Loucy (cell line): ENCODE results near the gene IL17C.

ENCODE experiments used
- H2AFZ ChIP-seq: fragments of 200-600 bp; sonication (generic); 2 replicates; pipeline ENCODE4 v1.6.0; 2016; ENCODE audit warnings: antibody characterized with exemption, mild to moderate bottlenecking, low read length, moderate library complexity
- H3F3A ChIP-seq: fragments of 200-600 bp; 2 replicates; pipeline ENCODE4 v1.6.0; 2016; ENCODE audit warnings: antibody characterized with exemption, low read depth, mild to moderate bottlenecking
- H3K27me3 ChIP-seq: fragments of 200-600 bp; sonication (generic); 2 replicates; pipeline ENCODE4 v1.6.1; 2014; ENCODE audit warnings: low read length, mild to moderate bottlenecking; ENCODE audit not compliant: insufficient read depth, poor library complexity, severe bottlenecking
- H3K36me3 ChIP-seq: fragments of 200-600 bp; sonication (generic); 2 replicates; pipeline ENCODE4 v1.6.1; 2016; ENCODE audit warnings: low read length; ENCODE audit not compliant: insufficient read depth
- H3K4me1 ChIP-seq: fragments of 200-600 bp; sonication (generic); 2 replicates; pipeline ENCODE4 v1.5.1; 2014; ENCODE audit warnings: low read length, mild to moderate bottlenecking; ENCODE audit not compliant: insufficient read depth, poor library complexity, severe bottlenecking
- H3K4me2 ChIP-seq: fragments of 200-600 bp; sonication (generic); 2 replicates; pipeline ENCODE4 v1.6.0; 2014; ENCODE audit warnings: antibody characterized with exemption, low read length, low read depth, mild to moderate bottlenecking; ENCODE audit not compliant: poor library complexity, severe bottlenecking
- H3K4me3 ChIP-seq: fragments of 200-600 bp; sonication (generic); 2 replicates; pipeline ENCODE4 v1.5.1; 2014; ENCODE audit warnings: low read length, mild to moderate bottlenecking, mixed read lengths; ENCODE audit not compliant: poor library complexity, severe bottlenecking
- H3K79me2 ChIP-seq: fragments of 200-600 bp; sonication (generic); 2 replicates; pipeline ENCODE4 v1.6.1; 2014; ENCODE audit warnings: low read length; ENCODE audit not compliant: insufficient read depth
- H3K9ac ChIP-seq: fragments of 200-600 bp; sonication (generic); 2 replicates; pipeline ENCODE4 v1.6.0; 2014; ENCODE audit warnings: mild to moderate bottlenecking, low read depth, low read length, moderate library complexity; ENCODE audit not compliant: poor library complexity, severe bottlenecking
- H3K9me2 ChIP-seq: fragments of 200-600 bp; sonication (generic); replicated peaks from 2 replicates; pipeline ENCODE4 v1.6.1; 2016; ENCODE audit warnings: low read depth, low read length, mixed read lengths
- H3K9me3 ChIP-seq: fragments of 200-600 bp; sonication (generic); 2 replicates; pipeline ENCODE4 v1.6.1; 2014; ENCODE audit warnings: mild to moderate bottlenecking, antibody characterized with exemption, low read length, low read depth; ENCODE audit not compliant: insufficient read depth
- H4K20me1 ChIP-seq: fragments of 200-600 bp; sonication (generic); 2 replicates; pipeline ENCODE4 v1.6.0; 2014; ENCODE audit warnings: antibody characterized with exemption, low read length, mild to moderate bottlenecking; ENCODE audit not compliant: insufficient read depth, poor library complexity, severe bottlenecking
- EZH2phosphoT487 ChIP-seq: fragments of 200-600 bp; IDR thresholded peaks from 2 replicates; pipeline ENCODE4 v1.6.1; 2018; ENCODE audit warnings: antibody characterized with exemption, mild to moderate bottlenecking, moderate library complexity, borderline replicate concordance
- TF ChIP-seq, protein P1 (sequence below): fragments of 200-600 bp; sonication (generic); conservative IDR thresholded peaks from 2 replicates; pipeline ENCODE4 v1.5.1; 2014; ENCODE audit warnings: mild to moderate bottlenecking, antibody characterized with exemption, low read length

Gene IL17C

DNA sequence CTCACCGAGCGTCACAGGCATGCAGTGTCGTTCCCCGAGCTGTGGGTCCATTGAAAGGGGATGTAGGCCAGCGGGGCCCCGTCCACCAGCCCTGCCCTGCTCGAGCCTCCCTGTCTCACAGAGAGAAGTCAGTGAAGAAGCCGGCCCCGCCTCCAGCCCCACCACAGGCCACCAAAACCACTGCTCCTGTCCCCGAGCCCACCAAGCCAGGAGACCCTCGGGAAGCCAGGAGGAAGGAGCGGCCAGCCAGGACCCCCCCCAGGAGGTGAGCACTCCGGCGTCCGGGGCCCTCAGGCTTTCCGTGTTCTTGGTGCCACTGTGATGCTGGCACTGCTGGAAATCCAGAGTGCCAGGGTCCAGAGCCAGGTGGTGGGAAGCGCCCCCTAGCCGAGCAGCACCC, 13.9 kb upstream of the IL17C start:
- Histone ChIP-seq H3K36me3 (peaks cover 32% of the 10 kb centered on the region; the same call in 1 of the 2 replicates), H3K9me3 (no peaks in the 10 kb centered on the region), H3K4me2 (no peak overlapping the region), H3F3A (no peaks in the 10 kb centered on the region), H2AFZ (no peak overlapping the region), H3K4me3 (no peak overlapping the region), H3K27me3 (no peaks in the 10 kb centered on the region), H3K4me1 (no peaks in the 10 kb centered on the region), H3K9ac (no peak overlapping the region), H4K20me1 (no peaks in the 10 kb centered on the region), H3K79me2 (no peaks in the 10 kb centered on the region), H3K9me2 (no peaks in the 10 kb centered on the region)
- no peak for TF ChIP-seq EZH2phosphoT487
- TF ChIP-seq, protein P1, sequence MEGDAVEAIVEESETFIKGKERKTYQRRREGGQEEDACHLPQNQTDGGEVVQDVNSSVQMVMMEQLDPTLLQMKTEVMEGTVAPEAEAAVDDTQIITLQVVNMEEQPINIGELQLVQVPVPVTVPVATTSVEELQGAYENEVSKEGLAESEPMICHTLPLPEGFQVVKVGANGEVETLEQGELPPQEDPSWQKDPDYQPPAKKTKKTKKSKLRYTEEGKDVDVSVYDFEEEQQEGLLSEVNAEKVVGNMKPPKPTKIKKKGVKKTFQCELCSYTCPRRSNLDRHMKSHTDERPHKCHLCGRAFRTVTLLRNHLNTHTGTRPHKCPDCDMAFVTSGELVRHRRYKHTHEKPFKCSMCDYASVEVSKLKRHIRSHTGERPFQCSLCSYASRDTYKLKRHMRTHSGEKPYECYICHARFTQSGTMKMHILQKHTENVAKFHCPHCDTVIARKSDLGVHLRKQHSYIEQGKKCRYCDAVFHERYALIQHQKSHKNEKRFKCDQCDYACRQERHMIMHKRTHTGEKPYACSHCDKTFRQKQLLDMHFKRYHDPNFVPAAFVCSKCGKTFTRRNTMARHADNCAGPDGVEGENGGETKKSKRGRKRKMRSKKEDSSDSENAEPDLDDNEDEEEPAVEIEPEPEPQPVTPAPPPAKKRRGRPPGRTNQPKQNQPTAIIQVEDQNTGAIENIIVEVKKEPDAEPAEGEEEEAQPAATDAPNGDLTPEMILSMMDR, result no peak

DNA sequence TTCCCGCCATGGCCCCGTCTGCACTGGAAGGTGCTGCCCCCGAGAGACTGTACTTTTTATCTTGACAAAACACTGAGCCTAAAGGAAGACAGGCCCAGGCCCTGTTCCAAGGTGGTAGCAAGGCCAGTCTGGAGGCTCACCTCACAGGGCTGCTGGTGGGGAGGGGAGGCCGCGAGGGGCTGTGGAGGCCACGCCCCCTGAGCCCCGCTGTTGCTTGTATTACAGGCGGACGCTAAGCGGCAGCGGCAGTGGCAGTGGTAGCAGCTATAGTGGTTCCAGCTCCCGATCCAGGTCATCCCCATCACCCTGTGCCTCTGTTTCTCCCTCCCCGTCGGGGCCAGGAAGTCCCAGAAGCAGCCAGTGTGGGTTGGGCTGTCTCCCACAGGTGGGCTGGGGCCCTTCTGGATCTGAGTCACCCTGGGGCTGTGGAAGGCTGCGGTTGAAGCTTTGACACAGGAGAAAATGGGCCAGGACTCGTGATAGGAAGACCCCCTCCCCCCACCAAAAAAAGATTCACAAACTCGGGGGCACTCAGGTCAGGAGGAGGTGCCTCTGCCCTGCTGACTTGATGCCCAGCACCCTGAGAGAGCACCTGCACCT, 13.3 kb upstream of the IL17C start:
- no peak overlapping the region for H3K4me2 ChIP-seq
- TF ChIP-seq, protein P1, result no peak
- no peak for TF ChIP-seq EZH2phosphoT487
- H3K9me3 ChIP-seq, result no peaks in the 10 kb centered on the region
- H3K36me3 ChIP-seq, result peaks cover 33% of the 10 kb centered on the region; the same call in 1 of the 2 replicates
- no peaks in the 10 kb centered on the region for H4K20me1 ChIP-seq
- H3K27me3 ChIP-seq, result no peaks in the 10 kb centered on the region
- no peaks in the 10 kb centered on the region for H3K4me1 ChIP-seq
- no peak overlapping the region for H3K4me3 ChIP-seq
- H3K79me2 ChIP-seq, result no peaks in the 10 kb centered on the region
- H3K9ac ChIP-seq, result no peak overlapping the region
- no peaks in the 10 kb centered on the region for H3K9me2 ChIP-seq
- H2AFZ ChIP-seq, result no peak overlapping the region
- H3F3A ChIP-seq, result no peaks in the 10 kb centered on the region

DNA sequence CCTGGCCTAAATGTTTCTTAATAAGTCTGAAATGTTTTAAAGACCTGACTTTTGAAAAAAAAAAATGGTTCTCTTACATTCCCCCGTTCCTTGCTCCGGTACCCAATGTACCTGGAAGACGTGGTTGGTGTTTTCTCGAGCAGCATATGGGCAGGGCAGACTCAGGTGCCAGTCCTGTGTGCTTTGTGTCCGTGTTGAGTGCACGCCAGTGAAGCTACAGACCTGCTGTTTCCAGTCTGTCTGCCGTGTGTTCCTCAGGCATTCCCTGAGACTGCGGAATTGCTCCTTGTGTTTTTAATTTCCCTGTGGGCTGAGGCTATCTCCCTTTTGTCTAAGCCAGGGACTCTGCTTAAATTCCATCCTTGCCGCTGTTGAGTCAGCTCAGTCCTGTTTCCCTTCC, 11.7 kb upstream of the IL17C start:
- no peaks in the 10 kb centered on the region for H3F3A ChIP-seq
- no peaks in the 10 kb centered on the region for H3K9me3 ChIP-seq
- no peak overlapping the region for H3K4me2 ChIP-seq
- H3K79me2 ChIP-seq, result no peaks in the 10 kb centered on the region
- no peak overlapping the region for H3K4me3 ChIP-seq
- no peaks in the 10 kb centered on the region for H3K4me1 ChIP-seq
- H3K27me3 ChIP-seq, result no peaks in the 10 kb centered on the region
- H4K20me1 ChIP-seq, result no peaks in the 10 kb centered on the region
- no peaks in the 10 kb centered on the region for H3K9me2 ChIP-seq
- H2AFZ ChIP-seq, result no peak overlapping the region
- no peak overlapping the region for H3K9ac ChIP-seq
- peaks cover 38% of the 10 kb centered on the region; the same call in 1 of the 2 replicates for H3K36me3 ChIP-seq
- TF ChIP-seq, protein P1, result no peak
- TF ChIP-seq EZH2phosphoT487, result no peak
